PC-3 (cell line): ENCODE data around the gene HOXB2.

ENCODE experiments used
- EZH2 ChIP-seq: fragments of 300-600 bp; sonication (generic); IDR thresholded peaks from one replicate; pipeline ENCODE4 v1.6.1; 2017; ENCODE audit warnings: antibody characterized with exemption, mild to moderate bottlenecking, low read length; ENCODE audit not compliant: unreplicated experiment
- EZH2phosphoT487 ChIP-seq: fragments of 300-600 bp; sonication (generic); IDR thresholded peaks from 2 replicates; pipeline ENCODE4 v1.6.1; 2018; ENCODE audit warnings: mild to moderate bottlenecking, antibody characterized with exemption, low read length, borderline replicate concordance
- TF ChIP-seq, protein P1 (sequence below): fragments of 300-600 bp; sonication (generic); conservative IDR thresholded peaks from 2 replicates; pipeline ENCODE4 v1.5.1; 2017; ENCODE audit warnings: antibody characterized with exemption, low read depth, mild to moderate bottlenecking, low read length

DNA sequence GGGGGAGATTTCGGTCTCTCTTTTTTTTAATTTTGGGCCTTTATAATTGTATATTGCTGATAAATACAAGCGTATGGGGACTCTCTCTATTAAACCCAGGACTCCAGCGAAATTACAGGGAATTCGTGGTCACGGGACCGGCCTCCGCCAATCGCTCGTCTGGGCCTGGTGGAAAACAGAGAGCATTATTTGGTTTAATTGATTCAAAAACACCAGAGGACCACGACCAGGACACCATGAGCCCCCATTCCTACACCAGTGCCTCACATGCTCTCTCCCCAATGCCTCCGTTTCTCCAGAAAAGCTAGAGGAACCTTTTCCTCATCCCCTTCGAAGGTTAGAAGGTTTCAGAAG is at the start of gene HOXB2:
- TF ChIP-seq, protein P1, sequence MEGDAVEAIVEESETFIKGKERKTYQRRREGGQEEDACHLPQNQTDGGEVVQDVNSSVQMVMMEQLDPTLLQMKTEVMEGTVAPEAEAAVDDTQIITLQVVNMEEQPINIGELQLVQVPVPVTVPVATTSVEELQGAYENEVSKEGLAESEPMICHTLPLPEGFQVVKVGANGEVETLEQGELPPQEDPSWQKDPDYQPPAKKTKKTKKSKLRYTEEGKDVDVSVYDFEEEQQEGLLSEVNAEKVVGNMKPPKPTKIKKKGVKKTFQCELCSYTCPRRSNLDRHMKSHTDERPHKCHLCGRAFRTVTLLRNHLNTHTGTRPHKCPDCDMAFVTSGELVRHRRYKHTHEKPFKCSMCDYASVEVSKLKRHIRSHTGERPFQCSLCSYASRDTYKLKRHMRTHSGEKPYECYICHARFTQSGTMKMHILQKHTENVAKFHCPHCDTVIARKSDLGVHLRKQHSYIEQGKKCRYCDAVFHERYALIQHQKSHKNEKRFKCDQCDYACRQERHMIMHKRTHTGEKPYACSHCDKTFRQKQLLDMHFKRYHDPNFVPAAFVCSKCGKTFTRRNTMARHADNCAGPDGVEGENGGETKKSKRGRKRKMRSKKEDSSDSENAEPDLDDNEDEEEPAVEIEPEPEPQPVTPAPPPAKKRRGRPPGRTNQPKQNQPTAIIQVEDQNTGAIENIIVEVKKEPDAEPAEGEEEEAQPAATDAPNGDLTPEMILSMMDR: no peak
- no peak for TF ChIP-seq EZH2
- no peak for TF ChIP-seq EZH2phosphoT487
